Epidermal melanocyte (primary cell): ENCODE measurements around the gene PPP1R3C.

ENCODE experiments used
- DNase-seq: peaks from one replicate; pipeline ENCODE4 v3.0.0; 2011; ENCODE audit warnings: low spot score; ENCODE audit not compliant: insufficient read length

PPP1R3C gene

GRCh38 chr10:91601212-91601611 lies 31.7 kb downstream of the PPP1R3C start:
- DNase-seq = no peak

GRCh38 chr10:91598211-91598977 lies 34.5 kb downstream of the PPP1R3C start:
- no peak for DNase-seq

- DNase-seq = peak; percentile 61
These were observed 35.5 kb downstream of the PPP1R3C start for GRCh38 chr10:91597197-91597881.

GRCh38 chr10:91596825-91597196 lies 36.1 kb downstream of the PPP1R3C start:
- no peak for DNase-seq

- DNase-seq = no peak
These were observed 39.0 kb downstream of the PPP1R3C start for GRCh38 chr10:91593834-91594233.

GRCh38 chr10:91593366-91593765 lies 39.5 kb downstream of the PPP1R3C start:
- no peak for DNase-seq

- DNase-seq = no peak
These were observed 40.5 kb downstream of the PPP1R3C start for GRCh38 chr10:91592266-91592975.

GRCh38 chr10:91591797-91592174 lies 41.1 kb downstream of the PPP1R3C start:
- no peak for DNase-seq

- DNase-seq = peak; percentile 66
These were observed 41.7 kb downstream of the PPP1R3C start for GRCh38 chr10:91590904-91591796.

- no peak for DNase-seq
These were observed 42.5 kb downstream of the PPP1R3C start for GRCh38 chr10:91590142-91590903.

- DNase-seq = no peak
These were observed 43.2 kb downstream of the PPP1R3C start for GRCh38 chr10:91589658-91590035.

- peak; percentile 47 for DNase-seq
These were observed 43.7 kb downstream of the PPP1R3C start for GRCh38 chr10:91589015-91589657.

GRCh38 chr10:91587710-91588638 lies 44.9 kb downstream of the PPP1R3C start:
- DNase-seq = no peak

- DNase-seq = no peak
These were observed 50.7 kb downstream of the PPP1R3C start for GRCh38 chr10:91582153-91582554.

- peak; percentile 70 for DNase-seq
These were observed 53.4 kb downstream of the PPP1R3C start for GRCh38 chr10:91579329-91579985.
